MG63 (cell line): ENCODE data around the gene CLC. TPM values are rescaled to one million over a fixed set of nuclear protein-coding genes. Genes with fewer than 3 reads are reported as not detected.
"Not testable (repeated sequence)": the region's sequence is repeated elsewhere in the genome, so short reads cannot be mapped to it uniquely, and the experiment has no call there.

ENCODE experiments used
- DNase-seq: peaks from one replicate; pipeline ENCODE4 v3.0.0-alpha.2; 2020
- H3K27me3 ChIP-seq: fragments of 250-450 bp; sonication (Bioruptor Pico); 2 replicates; pipeline ENCODE4 v1.5.1; 2020; ENCODE audit warnings: mild to moderate bottlenecking, moderate library complexity
- H3K36me3 ChIP-seq: fragments of 250-450 bp; sonication (Bioruptor Pico); 2 replicates; pipeline ENCODE4 v1.5.1; 2020; ENCODE audit warnings: mild to moderate bottlenecking, moderate library complexity
- H3K4me3 ChIP-seq: fragments of 250-450 bp; sonication (Bioruptor Pico); 2 replicates; pipeline ENCODE4 v1.5.1; 2020; ENCODE audit warnings: mild to moderate bottlenecking, moderate library complexity
- H3K9me3 ChIP-seq: fragments of 250-450 bp; sonication (Bioruptor Pico); 2 replicates; pipeline ENCODE4 v1.5.1; 2020; ENCODE audit warnings: mild to moderate bottlenecking, moderate library complexity
- total RNA-seq: library from RNA; depleted of rRNA; stranded (reverse); fragments of >200 nt; shearing (Covaris generic); gene quantifications from 2 replicates; pipeline ENCODE4 v1.2.3, GENCODE V29; 2014; ENCODE audit warnings: low replicate concordance; rRNA removed

The CLC gene
- not detected in 2 replicates for total RNA-seq

DNA sequence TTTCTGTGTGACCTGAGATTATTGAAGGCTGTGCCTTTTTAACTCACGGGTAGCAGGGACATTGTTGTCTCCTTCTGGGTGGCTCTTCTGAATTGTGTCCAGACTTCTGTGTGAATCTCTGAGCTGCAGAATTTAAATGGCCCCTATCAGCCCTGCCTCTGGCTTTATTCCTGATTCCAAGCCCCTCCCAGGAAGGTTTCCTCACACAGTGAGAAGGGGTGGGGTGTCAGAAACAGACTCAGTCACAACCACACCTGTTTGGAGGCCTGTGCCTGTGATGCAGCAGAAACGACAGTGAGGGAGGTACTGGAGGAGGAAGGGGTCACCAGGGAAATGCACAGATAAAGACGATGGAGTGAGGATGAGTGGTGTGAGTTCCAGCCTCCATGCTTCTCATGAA lies at the start of gene CLC:
Gene CLC (minus strand): TSS at position 139 of the 400 bp plus-strand sequence. CDS start 77 bp downstream, at position 62.
- no peaks in the 10 kb centered on the region for H3K36me3 ChIP-seq
- no peak for DNase-seq
- H3K4me3 ChIP-seq, result no peak within 1 kb of the TSS
- H3K9me3 ChIP-seq, result no peaks in the 10 kb centered on the region
- peaks cover 40% of the 10 kb centered on the region for H3K27me3 ChIP-seq

DNA sequence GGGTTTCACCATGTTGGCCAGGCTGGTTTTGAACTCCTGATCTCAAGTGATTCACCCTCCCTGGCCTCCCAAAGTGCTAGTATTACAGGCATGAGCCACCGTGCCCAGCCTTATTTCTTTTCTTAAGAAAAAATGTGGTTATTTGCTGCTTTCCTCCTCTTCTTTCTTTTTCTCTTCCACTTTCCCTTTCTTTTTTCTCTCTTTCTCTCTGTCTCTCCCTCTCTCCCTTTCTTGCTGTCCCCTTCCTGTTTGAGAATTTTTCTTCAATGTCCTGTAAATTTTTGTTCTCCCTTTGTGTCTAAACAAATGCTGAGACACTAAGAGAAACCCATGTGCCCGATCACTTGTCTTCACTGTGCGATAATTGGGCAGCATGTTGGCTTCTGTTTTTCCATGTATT lies 43.1 kb upstream of the CLC start:
- Histone ChIP-seq H3K36me3 (no peaks in the 10 kb centered on the region), H3K4me3 (no peak overlapping the region), H3K9me3 (no peaks in the 10 kb centered on the region), H3K27me3 (peaks cover 23% of the 10 kb centered on the region)
- DNase-seq, result no peak

DNA sequence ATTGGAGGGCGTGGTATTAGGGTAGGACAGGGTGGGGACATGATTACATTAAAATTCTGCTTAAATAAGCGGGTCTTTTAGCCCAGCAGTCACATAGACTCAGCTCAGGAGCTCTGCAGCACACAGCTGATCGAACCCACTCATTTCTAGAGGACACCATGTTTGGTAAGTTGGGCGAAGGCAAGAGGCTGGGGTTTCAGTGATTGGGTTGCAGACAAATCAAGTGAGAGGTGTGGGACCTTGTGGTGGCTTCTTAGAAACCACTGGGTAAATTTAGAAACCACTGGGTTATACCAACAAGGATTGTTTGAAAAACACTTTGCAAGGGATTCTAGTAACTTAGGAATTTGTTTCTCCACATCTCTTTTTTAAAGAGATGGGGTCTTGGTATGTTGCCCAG lies 40.9 kb upstream of the CLC start, which contains the start of gene LEUTX:
Gene LEUTX (plus strand): TSS at position 92 of the 400 bp plus-strand sequence. CDS start 67 bp downstream, at position 159.
- DNase-seq, result no peak
- no peaks in the 10 kb centered on the region for H3K9me3 ChIP-seq
- no peaks in the 10 kb centered on the region for H3K36me3 ChIP-seq
- peaks cover 18% of the 10 kb centered on the region for H3K27me3 ChIP-seq
- H3K4me3 ChIP-seq, result no peak within 1 kb of the TSS

GRCh38 chr19:39768786-39769185 lies 31.0 kb upstream of the CLC start:
- no peaks in the 10 kb centered on the region for H3K36me3 ChIP-seq
- H3K4me3 ChIP-seq, result no peak overlapping the region
- H3K9me3 ChIP-seq, result peaks cover 2% of the 10 kb centered on the region; the same call in 1 of the 2 replicates
- no peak for DNase-seq
- H3K27me3 ChIP-seq, result peaks cover 15% of the 10 kb centered on the region

DNA sequence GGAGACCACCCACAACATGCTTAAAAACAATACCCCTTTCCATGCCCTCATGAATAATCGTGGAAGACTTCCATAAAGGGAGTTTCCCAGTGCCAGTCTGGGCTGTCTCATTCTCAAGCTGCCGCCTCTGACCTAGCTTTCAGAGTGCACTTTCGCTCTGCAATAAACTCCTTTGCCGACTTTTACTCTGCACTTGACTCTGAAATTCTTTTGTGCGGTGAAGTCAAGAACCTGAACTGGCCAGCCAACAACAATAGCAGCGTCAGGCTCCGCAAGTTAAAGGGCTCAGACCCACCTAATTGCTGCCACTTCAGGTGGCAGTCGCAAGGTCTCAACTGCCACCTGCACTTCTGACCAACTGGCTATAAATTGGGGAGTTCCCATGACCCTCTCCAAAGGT lies 30.5 kb upstream of the CLC start:
- Histone ChIP-seq H3K36me3 (no peaks in the 10 kb centered on the region), H3K4me3 (no peak overlapping the region), H3K9me3 (peaks cover 2% of the 10 kb centered on the region; the same call in 1 of the 2 replicates), H3K27me3 (peaks cover 14% of the 10 kb centered on the region)
- DNase-seq, result no peak

GRCh38 chr19:39765091-39766076 lies 27.6 kb upstream of the CLC start:
- peak; percentile 27 for DNase-seq
- Histone ChIP-seq H3K36me3 (no peaks in the 10 kb centered on the region), H3K9me3 (peaks cover 2% of the 10 kb centered on the region; the same call in 1 of the 2 replicates), H3K4me3 (no peak overlapping the region), H3K27me3 (peaks cover 6% of the 10 kb centered on the region)

DNA sequence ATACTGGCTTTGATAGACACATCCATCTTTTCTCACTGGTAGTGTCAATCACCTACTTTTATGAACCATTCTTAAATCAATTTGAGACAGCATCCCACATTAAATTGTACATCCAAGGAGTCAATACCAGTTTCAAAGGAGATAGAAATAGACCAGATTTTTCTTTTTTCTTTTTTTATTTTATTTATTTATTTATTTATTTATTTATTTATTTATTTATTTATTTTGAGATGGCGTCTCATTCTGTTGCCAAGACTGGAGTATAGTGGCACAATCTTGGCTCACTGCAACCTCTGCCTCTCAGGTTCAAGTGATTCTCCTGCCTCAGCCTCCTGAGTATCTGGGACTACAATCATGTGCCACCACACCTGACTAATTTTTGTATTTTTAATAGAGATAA lies 24.0 kb upstream of the CLC start:
- not testable (repeated sequence) for H3K4me3 ChIP-seq, DNase-seq, H3K9me3 ChIP-seq, H3K36me3 ChIP-seq
- H3K27me3 ChIP-seq, result peaks cover 14% of the 10 kb centered on the region

DNA sequence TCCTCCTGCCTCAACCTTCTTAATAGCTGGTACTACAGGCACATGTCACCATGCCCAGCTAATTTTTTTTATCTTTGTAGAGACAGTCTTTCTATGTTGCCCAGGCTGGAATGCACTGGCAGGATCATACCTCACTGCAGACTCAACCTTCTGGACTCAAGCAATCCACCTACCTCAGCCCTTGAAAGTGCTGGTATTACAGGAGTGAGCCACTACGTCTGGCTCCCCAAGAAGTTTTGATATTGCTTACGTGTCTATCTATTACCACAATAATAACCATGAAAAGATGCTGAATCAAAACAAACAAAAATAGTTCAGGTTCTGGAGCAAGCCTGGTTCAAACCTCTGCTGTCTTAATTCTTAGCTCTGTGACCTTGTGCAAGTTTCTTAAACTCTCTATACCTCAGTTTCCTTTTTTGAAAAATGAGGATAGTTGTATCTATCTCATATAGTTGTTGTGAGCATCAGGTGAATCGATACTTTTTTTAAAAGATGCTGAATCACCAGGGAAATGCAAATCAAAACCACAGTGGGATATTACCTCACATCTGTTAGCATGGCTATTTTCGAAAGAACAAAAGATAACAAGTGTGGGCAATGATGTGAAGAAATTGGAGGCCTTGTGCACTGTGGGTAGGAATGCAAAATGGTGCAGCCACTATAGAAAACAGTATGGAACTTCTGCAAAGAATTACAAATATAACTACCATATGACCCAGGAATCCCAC lies 21.8 kb upstream of the CLC start:
- H3K27me3 ChIP-seq, result peaks cover 25% of the 10 kb centered on the region
- no peaks in the 10 kb centered on the region for H3K9me3 ChIP-seq
- no peaks in the 10 kb centered on the region for H3K36me3 ChIP-seq
- H3K4me3 ChIP-seq, result no peak overlapping the region
- no peak for DNase-seq

DNA sequence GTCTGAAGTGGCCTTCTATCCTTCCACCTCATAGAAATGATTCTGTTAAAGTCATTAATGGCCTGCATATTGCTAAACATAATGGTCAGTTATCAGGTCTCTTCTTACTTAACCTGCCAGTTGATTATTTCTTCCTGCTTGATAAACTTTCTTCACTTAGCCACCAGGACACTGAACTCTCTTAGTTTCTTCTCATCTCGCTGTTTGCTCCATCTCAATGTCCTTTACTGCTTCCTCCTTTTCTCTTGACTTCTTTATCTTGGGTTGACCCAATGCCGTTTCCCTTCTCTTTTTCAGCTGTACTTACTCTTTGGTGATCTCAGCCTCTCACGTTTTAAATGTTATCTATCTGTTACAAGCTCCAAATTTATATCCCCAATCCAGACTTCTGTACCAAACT lies 17.1 kb upstream of the CLC start:
- Histone ChIP-seq H3K4me3 (no peak overlapping the region), H3K36me3 (no peaks in the 10 kb centered on the region), H3K27me3 (peaks cover 40% of the 10 kb centered on the region), H3K9me3 (no peaks in the 10 kb centered on the region)
- no peak for DNase-seq

DNA sequence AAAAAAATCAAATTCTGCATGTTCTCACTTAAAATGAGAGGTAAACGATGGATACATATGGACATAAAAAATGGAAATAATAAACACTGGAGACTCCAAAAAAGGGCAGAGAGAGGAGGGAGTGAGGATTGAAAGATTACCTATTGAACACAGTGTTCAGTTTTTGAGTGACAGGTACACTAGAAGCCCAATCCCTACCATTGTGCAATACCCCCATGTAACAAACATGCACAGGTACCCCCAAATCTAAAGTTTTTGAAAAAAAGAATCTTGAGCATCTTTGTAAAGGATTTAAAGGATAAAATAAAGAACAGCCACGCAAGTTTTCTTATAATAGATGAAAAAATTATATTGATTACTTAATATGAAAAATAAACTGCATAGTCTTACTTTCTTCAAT lies 16.7 kb upstream of the CLC start:
- H3K9me3 ChIP-seq, result no peaks in the 10 kb centered on the region
- peaks cover 43% of the 10 kb centered on the region for H3K27me3 ChIP-seq
- no peaks in the 10 kb centered on the region for H3K36me3 ChIP-seq
- no peak overlapping the region for H3K4me3 ChIP-seq
- DNase-seq, result no peak

GRCh38 chr19:39752795-39753194 lies 15.0 kb upstream of the CLC start:
- H3K27me3 ChIP-seq, result peaks cover 41% of the 10 kb centered on the region
- no peaks in the 10 kb centered on the region for H3K36me3 ChIP-seq
- H3K4me3 ChIP-seq, result no peak overlapping the region
- H3K9me3 ChIP-seq, result no peaks in the 10 kb centered on the region
- DNase-seq, result no peak

DNA sequence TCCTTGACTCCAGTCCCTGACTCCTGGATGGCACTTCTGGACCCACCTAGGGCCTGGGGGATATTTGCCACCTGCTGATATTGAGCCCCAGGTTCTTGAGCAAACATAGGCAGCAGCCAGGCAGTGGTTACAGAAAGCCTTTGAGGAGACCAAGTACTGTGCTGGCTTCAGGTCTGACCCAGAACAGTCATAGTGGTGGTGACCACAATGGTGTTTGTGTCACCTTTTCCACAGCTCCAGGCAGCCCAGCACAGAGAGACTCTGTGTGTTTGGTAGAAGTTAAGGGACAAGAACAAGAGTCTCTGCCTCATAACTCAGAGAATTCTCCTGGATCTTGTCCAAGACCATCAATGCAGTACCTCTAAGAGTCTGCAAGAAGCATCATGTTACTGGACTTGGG lies 14.6 kb upstream of the CLC start:
- DNase-seq, result no peak
- H3K27me3 ChIP-seq, result peaks cover 41% of the 10 kb centered on the region
- H3K4me3 ChIP-seq, result no peak overlapping the region
- H3K9me3 ChIP-seq, result no peaks in the 10 kb centered on the region
- H3K36me3 ChIP-seq, result no peaks in the 10 kb centered on the region

DNA sequence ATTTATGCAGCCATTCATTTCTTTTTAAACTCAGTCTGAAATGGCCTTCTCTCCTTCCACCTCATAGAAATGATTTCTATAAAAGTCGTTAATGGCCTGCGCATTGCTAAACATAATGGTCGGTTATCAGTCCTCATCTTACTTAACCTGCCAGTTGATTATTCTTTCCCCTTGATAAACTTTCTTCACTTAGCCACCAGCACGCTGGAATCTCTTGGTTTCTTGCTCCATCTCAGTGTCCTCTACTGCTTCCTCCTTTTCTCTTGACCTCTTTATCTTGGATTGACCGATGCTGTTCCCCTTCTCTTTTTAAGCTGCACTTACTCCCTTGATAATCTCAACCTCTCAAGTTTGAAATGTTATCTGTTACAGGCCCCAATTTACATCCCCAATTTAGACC lies 12.2 kb upstream of the CLC start:
- DNase-seq, result no peak
- no peaks in the 10 kb centered on the region for H3K9me3 ChIP-seq
- no peak overlapping the region for H3K4me3 ChIP-seq
- H3K36me3 ChIP-seq, result no peaks in the 10 kb centered on the region
- peaks cover 40% of the 10 kb centered on the region for H3K27me3 ChIP-seq

- DNase-seq, result no peak
- H3K36me3 ChIP-seq, result no peaks in the 10 kb centered on the region
- peaks cover 41% of the 10 kb centered on the region for H3K27me3 ChIP-seq
- no peak overlapping the region for H3K4me3 ChIP-seq
- no peaks in the 10 kb centered on the region; the same call in 1 of the 2 replicates for H3K9me3 ChIP-seq
These were observed 9.2 kb upstream of the CLC start for GRCh38 chr19:39746836-39747529.

- Histone ChIP-seq H3K36me3 (no peaks in the 10 kb centered on the region), H3K27me3 (peaks cover 49% of the 10 kb centered on the region), H3K9me3 (no peaks in the 10 kb centered on the region; the same call in 1 of the 2 replicates), H3K4me3 (no peak overlapping the region)
- DNase-seq, result no peak
These were observed 7.8 kb upstream of the CLC start for GRCh38 chr19:39745643-39746042.

- Histone ChIP-seq H3K27me3 (peaks cover 45% of the 10 kb centered on the region), H3K4me3 (no peak overlapping the region), H3K36me3 (no peaks in the 10 kb centered on the region), H3K9me3 (no peaks in the 10 kb centered on the region; the same call in 1 of the 2 replicates)
- no peak for DNase-seq
These were observed 2.6 kb upstream of the CLC start for GRCh38 chr19:39740395-39740794.

- Histone ChIP-seq H3K9me3 (no peaks in the 10 kb centered on the region; the same call in 1 of the 2 replicates), H3K27me3 (peaks cover 43% of the 10 kb centered on the region), H3K4me3 (no peak overlapping the region), H3K36me3 (no peaks in the 10 kb centered on the region)
- no peak for DNase-seq
These were observed 985 bp upstream of the CLC start for GRCh38 chr19:39738814-39739213.
